ENCODE measurements around the gene SMAD7. TPM values are rescaled to one million over a fixed set of nuclear protein-coding genes. Genes with fewer than 3 reads are reported as not detected.
A peak's percentile ranks its signal among the peaks of the same experiment; 100 is the strongest.

SMAD7 gene
- total RNA-seq, 1 experiment from 2014 or later: 12.0 TPM

- intact Hi-C loops (cut with micrococcal nuclease; ENCODE audit: unreplicated experiment): no loop called here
- H3K27me3 ChIP-seq (replicated peaks; ENCODE audit: insufficient read depth, low read depth, low read length, poor library complexity): no peaks in the 10 kb centered on the region
- peak overlapping the region; percentile 88 for H3K27ac ChIP-seq (ENCODE audit: low read depth, low read length, poor library complexity, severe bottlenecking)
- BruUV-seq (replicated peaks): no TSS peak
- DNase-seq (ENCODE audit: low spot score): no peak
- peak overlapping the region; percentile 4 for H3K4me3 ChIP-seq (ENCODE audit: low read depth, low read length, poor library complexity, severe bottlenecking)
- no peaks in the 10 kb centered on the region for H3K9me3 ChIP-seq (ENCODE audit: low read depth, low read length, poor library complexity, severe bottlenecking)
- ChIA-PET CTCF (no interaction called here), POLR2A (ENCODE audit: low non-redundant PET) (no interaction called here)
- H3K36me3 ChIP-seq (ENCODE audit: insufficient read depth, low read length, poor library complexity, severe bottlenecking): no peaks in the 10 kb centered on the region
- peaks cover 87% of the 10 kb centered on the region for H3K4me1 ChIP-seq (ENCODE audit: insufficient read depth, low read length, poor library complexity, severe bottlenecking)
- TF ChIP-seq EZH2 (IDR thresholded peaks at IDR 0.05; ENCODE audit: borderline replicate concordance, low read depth, low read length, poor library complexity, severe bottlenecking) (no peak), CTCF (conservative IDR thresholded peaks at IDR 0.05; ENCODE audit: low read depth, low read length) (no peak)
Measured at GRCh38 chr18:48932822-48933510, 17.8 kb downstream of the SMAD7 start.

DNA sequence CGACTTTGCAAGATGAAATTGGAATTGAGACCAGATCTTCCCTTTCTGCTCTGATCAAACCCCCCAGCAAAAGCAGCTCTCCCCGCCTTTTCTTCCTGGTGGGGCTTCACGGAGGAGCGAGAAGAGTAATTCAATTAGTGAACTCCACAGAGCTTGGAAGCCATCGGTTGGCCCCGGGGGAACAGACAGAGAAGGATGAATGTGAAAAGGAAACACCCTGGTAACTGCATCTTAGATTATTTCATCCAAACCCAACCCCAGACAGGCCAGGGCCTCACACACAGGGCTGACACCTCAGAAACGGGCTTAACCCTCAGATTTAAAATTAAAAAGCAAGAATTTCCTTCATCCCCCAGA lies 18.3 kb downstream of the SMAD7 start:
- ChIA-PET CTCF (no interaction called here), POLR2A (ENCODE audit: low non-redundant PET) (no interaction called here)
- intact Hi-C loops (cut with micrococcal nuclease; ENCODE audit: unreplicated experiment): no loop called here
- Histone ChIP-seq H3K36me3 (ENCODE audit: insufficient read depth, low read length, poor library complexity, severe bottlenecking) (no peaks in the 10 kb centered on the region), H3K4me1 (ENCODE audit: insufficient read depth, low read length, poor library complexity, severe bottlenecking) (peaks cover 89% of the 10 kb centered on the region), H3K9me3 (ENCODE audit: low read depth, low read length, poor library complexity, severe bottlenecking) (no peaks in the 10 kb centered on the region), H3K27ac (ENCODE audit: low read depth, low read length, poor library complexity, severe bottlenecking) (peak overlapping the region; percentile 88), H3K27me3 (replicated peaks; ENCODE audit: insufficient read depth, low read depth, low read length, poor library complexity) (no peaks in the 10 kb centered on the region), H3K4me3 (ENCODE audit: low read depth, low read length, poor library complexity, severe bottlenecking) (peak overlapping the region; percentile 4)
- BruUV-seq (replicated peaks): no TSS peak
- TF ChIP-seq CTCF (conservative IDR thresholded peaks at IDR 0.05; ENCODE audit: low read depth, low read length) (no peak), EZH2 (IDR thresholded peaks at IDR 0.05; ENCODE audit: borderline replicate concordance, low read depth, low read length, poor library complexity, severe bottlenecking) (no peak)
- DNase-seq (ENCODE audit: low spot score): peak; percentile 79

GRCh38 chr18:48931680-48932461 lies 18.9 kb downstream of the SMAD7 start:
- H3K9me3 ChIP-seq (ENCODE audit: low read depth, low read length, poor library complexity, severe bottlenecking): no peaks in the 10 kb centered on the region
- intact Hi-C loops (cut with micrococcal nuclease; ENCODE audit: unreplicated experiment): no loop called here
- peak overlapping the region; percentile 4 for H3K4me3 ChIP-seq (ENCODE audit: low read depth, low read length, poor library complexity, severe bottlenecking)
- DNase-seq (ENCODE audit: low spot score): peak; percentile 71
- POLR2A ChIA-PET (ENCODE audit: low non-redundant PET): no interaction called here
- H3K4me1 ChIP-seq (ENCODE audit: insufficient read depth, low read length, poor library complexity, severe bottlenecking): peaks cover 95% of the 10 kb centered on the region
- CTCF ChIA-PET: no interaction called here
- no TSS peak for BruUV-seq (replicated peaks)
- no peaks in the 10 kb centered on the region for H3K36me3 ChIP-seq (ENCODE audit: insufficient read depth, low read length, poor library complexity, severe bottlenecking)
- TF ChIP-seq EZH2 (IDR thresholded peaks at IDR 0.05; ENCODE audit: borderline replicate concordance, low read depth, low read length, poor library complexity, severe bottlenecking) (no peak), CTCF (conservative IDR thresholded peaks at IDR 0.05; ENCODE audit: low read depth, low read length) (no peak)
- peak overlapping the region; percentile 88 for H3K27ac ChIP-seq (ENCODE audit: low read depth, low read length, poor library complexity, severe bottlenecking)
- no peaks in the 10 kb centered on the region for H3K27me3 ChIP-seq (replicated peaks; ENCODE audit: insufficient read depth, low read depth, low read length, poor library complexity)

Measured in A673 (cell line).